ENCODE measurements around the gene CCND3. TPM values are rescaled to one million over a fixed set of nuclear protein-coding genes. Genes with fewer than 3 reads are reported as not detected.

The CCND3 gene
- total RNA-seq, 2 donors from 2014 or later = 8.5 to 11.7 TPM

- no peaks in the 10 kb centered on the region for H3K9me3 Mint-ChIP-seq
- DNase-seq = no peak
- H3K36me3 Mint-ChIP-seq (ENCODE audit: low read depth) = peaks cover 17% of the 10 kb centered on the region
- peaks cover 3% of the 10 kb centered on the region for H3K4me1 ChIP-seq (ENCODE audit: control insufficient read depth, insufficient read depth, low read length)
- H3K36me3 ChIP-seq (ENCODE audit: control insufficient read depth, insufficient read depth, low read length) = peaks cover 38% of the 10 kb centered on the region
- no peak overlapping the region for H3K4me3 ChIP-seq (ENCODE audit: low read length)
- H3K27ac Mint-ChIP-seq = no peak overlapping the region
- H3K4me3 Mint-ChIP-seq = no peak overlapping the region
- H3K27ac ChIP-seq (ENCODE audit: low read depth, low read length) = no peak overlapping the region
- peaks cover 24% of the 10 kb centered on the region for H3K4me1 Mint-ChIP-seq
- no peaks in the 10 kb centered on the region for H3K27me3 ChIP-seq (ENCODE audit: control insufficient read depth, insufficient read depth, low read length, poor library complexity, severe bottlenecking)
- 62 to 70% methylated on average over 2 of the region's 2 CpGs for WGBS, 2 experiments (ENCODE audit: insufficient coverage in 1 of 2, insufficient read length in 1 of 2)
- TF ChIP-seq CTCF (conservative IDR thresholded peaks at IDR 0.05) = no peak
- peaks cover 14% of the 10 kb centered on the region for H3K27me3 Mint-ChIP-seq (ENCODE audit: insufficient read depth)
- no peaks in the 10 kb centered on the region for H3K9me3 ChIP-seq (ENCODE audit: control insufficient read depth, low read length)
- no peak overlapping the region for H3K9ac ChIP-seq (ENCODE audit: extremely low read depth, low read length, poor library complexity, severe bottlenecking)
These were observed 4.1 kb downstream of the CCND3 start for GRCh38 chr6:41937472-41937860.

- Histone ChIP-seq H3K27me3 (ENCODE audit: control insufficient read depth, insufficient read depth, low read length, poor library complexity, severe bottlenecking) (no peaks in the 10 kb centered on the region), H3K27ac (ENCODE audit: low read depth, low read length) (peak overlapping the region; percentile 21), H3K4me1 (ENCODE audit: control insufficient read depth, insufficient read depth, low read length) (peaks cover 3% of the 10 kb centered on the region), H3K9ac (ENCODE audit: extremely low read depth, low read length, poor library complexity, severe bottlenecking) (no peak overlapping the region), H3K36me3 (ENCODE audit: control insufficient read depth, insufficient read depth, low read length) (peaks cover 50% of the 10 kb centered on the region), H3K9me3 (ENCODE audit: control insufficient read depth, low read length) (no peaks in the 10 kb centered on the region), H3K4me3 (ENCODE audit: low read length) (no peak overlapping the region)
- peaks cover 19% of the 10 kb centered on the region for H3K4me1 Mint-ChIP-seq
- 61 to 76% methylated on average over 5 to 10 of the region's 10 CpGs for WGBS, 2 experiments (ENCODE audit: insufficient coverage in 1 of 2, insufficient read length in 1 of 2)
- H3K27me3 Mint-ChIP-seq (ENCODE audit: insufficient read depth) = peaks cover 14% of the 10 kb centered on the region
- peak; percentile 89 for DNase-seq
- peaks cover 29% of the 10 kb centered on the region for H3K36me3 Mint-ChIP-seq (ENCODE audit: low read depth)
- H3K4me3 Mint-ChIP-seq = no peak overlapping the region
- no peak overlapping the region for H3K27ac Mint-ChIP-seq
- peak; percentile 85 for TF ChIP-seq CTCF (conservative IDR thresholded peaks at IDR 0.05)
- no peaks in the 10 kb centered on the region for H3K9me3 Mint-ChIP-seq
These were observed 5.4 kb downstream of the CCND3 start for GRCh38 chr6:41936073-41936837.

- H3K36me3 Mint-ChIP-seq (ENCODE audit: low read depth) = peaks cover 34% of the 10 kb centered on the region
- H3K4me1 Mint-ChIP-seq = peaks cover 19% of the 10 kb centered on the region
- no peaks in the 10 kb centered on the region for H3K9me3 Mint-ChIP-seq
- WGBS, 2 experiments (ENCODE audit: insufficient coverage in 1 of 2, insufficient read length in 1 of 2) = 92 to 100% methylated on average over 1 to 8 of the region's 8 CpGs
- Histone ChIP-seq H3K9me3 (ENCODE audit: control insufficient read depth, low read length) (no peaks in the 10 kb centered on the region), H3K27me3 (ENCODE audit: control insufficient read depth, insufficient read depth, low read length, poor library complexity, severe bottlenecking) (no peaks in the 10 kb centered on the region), H3K36me3 (ENCODE audit: control insufficient read depth, insufficient read depth, low read length) (peaks cover 56% of the 10 kb centered on the region), H3K9ac (ENCODE audit: extremely low read depth, low read length, poor library complexity, severe bottlenecking) (no peak overlapping the region), H3K4me3 (ENCODE audit: low read length) (no peak overlapping the region), H3K27ac (ENCODE audit: low read depth, low read length) (peak overlapping the region; percentile 21), H3K4me1 (ENCODE audit: control insufficient read depth, insufficient read depth, low read length) (peaks cover 3% of the 10 kb centered on the region)
- peaks cover 12% of the 10 kb centered on the region for H3K27me3 Mint-ChIP-seq (ENCODE audit: insufficient read depth)
- no peak overlapping the region for H3K4me3 Mint-ChIP-seq
- TF ChIP-seq CTCF (conservative IDR thresholded peaks at IDR 0.05) = no peak
- peak; percentile 63 for DNase-seq
- H3K27ac Mint-ChIP-seq = no peak overlapping the region
These were observed 5.9 kb downstream of the CCND3 start for GRCh38 chr6:41935685-41936072.

Data from endodermal cell (in vitro differentiated cells).